Keratinocyte (primary cell): ENCODE results near the gene COG5. TPM values are rescaled to one million over a fixed set of nuclear protein-coding genes. Genes with fewer than 3 reads are reported as not detected.

ENCODE experiments used
- DNase-seq: peaks from one replicate; pipeline ENCODE4 v3.0.0-alpha.2; 2011; ENCODE audit warnings: low read depth, missing footprints, low spot score
- FAIRE-seq: peaks from 2 replicates; lab custom pipeline; 2011; peaks lifted over from hg19 to GRCh38; lab: Jason Lieb, UNC
- H2AFZ ChIP-seq: 2 replicates; pipeline ENCODE4 v1.6.0; 2012; ENCODE audit warnings: low read length, control low read depth, inconsistent platforms; ENCODE audit not compliant: control insufficient read depth
- H3K27ac ChIP-seq: 2 replicates; pipeline ENCODE4 v1.5.1; 2011; ENCODE audit warnings: low read length; ENCODE audit not compliant: control insufficient read depth, insufficient read depth
- H3K27me3 ChIP-seq: 3 replicates; pipeline ENCODE4 v1.6.0; 2011; ENCODE audit warnings: low read length; ENCODE audit not compliant: control insufficient read depth, insufficient read depth; ENCODE audit errors: extremely low read depth
- H3K36me3 ChIP-seq, 2 experiments: 2 replicates in 1 of 2; 3 replicates in 1 of 2; pipeline ENCODE4 v1.5.1; 2011; ENCODE audit warnings: low read length in 2 of 2, mild to moderate bottlenecking in 1 of 2; ENCODE audit not compliant: control insufficient read depth in 2 of 2, insufficient read depth in 2 of 2; ENCODE audit errors: extremely low read depth in 1 of 2
- H3K4me1 ChIP-seq: 3 replicates; pipeline ENCODE4 v1.5.1; 2011; ENCODE audit warnings: low read length; ENCODE audit not compliant: control insufficient read depth, insufficient read depth; ENCODE audit errors: extremely low read depth
- H3K4me2 ChIP-seq: 3 replicates; pipeline ENCODE4 v1.6.0; 2011; ENCODE audit warnings: low read depth, low read length; ENCODE audit not compliant: control insufficient read depth, insufficient read depth; ENCODE audit errors: extremely low read depth
- H3K4me3 ChIP-seq, 3 experiments: fragments of 200-600 bp in 1 of 3; sonication (generic) in 1 of 3; 2 replicates in 2 of 3; 3 replicates in 1 of 3; pipeline ENCODE4 v1.5.1; 2011 to 2016; ENCODE audit warnings: low read length in 3 of 3, mild to moderate bottlenecking in 3 of 3, control low read depth in 2 of 3, inconsistent platforms in 1 of 3, low read depth in 1 of 3, mixed read lengths in 1 of 3, mixed run types in 1 of 3, moderate library complexity in 1 of 3; ENCODE audit not compliant: control insufficient read depth in 2 of 3, insufficient read depth in 2 of 3; ENCODE audit errors: extremely low read depth in 1 of 3
- H3K79me2 ChIP-seq: 2 replicates; pipeline ENCODE4 v1.6.0; 2012; ENCODE audit warnings: low read length; ENCODE audit not compliant: control insufficient read depth, insufficient read depth
- H3K9ac ChIP-seq: 3 replicates; pipeline ENCODE4 v1.6.0; 2011; ENCODE audit warnings: low read length; ENCODE audit not compliant: control insufficient read depth, insufficient read depth; ENCODE audit errors: extremely low read depth
- H3K9me1 ChIP-seq: 3 replicates; pipeline ENCODE4 v1.6.0; 2011; ENCODE audit warnings: low read length; ENCODE audit not compliant: control insufficient read depth, insufficient read depth; ENCODE audit errors: extremely low read depth
- H3K9me3 ChIP-seq: 2 replicates; pipeline ENCODE4 v1.5.1; 2012; ENCODE audit warnings: low read depth, low read length; ENCODE audit not compliant: control insufficient read depth
- H4K20me1 ChIP-seq: 3 replicates; pipeline ENCODE4 v1.6.0; 2011; ENCODE audit warnings: low read length; ENCODE audit not compliant: control insufficient read depth, insufficient read depth; ENCODE audit errors: extremely low read depth
- EZH2 ChIP-seq: IDR thresholded peaks from one replicate; pipeline ENCODE4 v1.6.1; 2012; ENCODE audit warnings: inconsistent platforms, mild to moderate bottlenecking, low read length, moderate library complexity
- dilution Hi-C: fragments of 300-500 bp; cut with MboI; formaldehyde crosslinking; loops from one replicate; pipeline ENCODE4 v1.7.0; 2020; ENCODE audit warnings: low sequenced_read_pairs; ENCODE audit not compliant: extremely low pct_ligation_motif_present
- polyA plus RNA-seq, 5 experiments: library from polyadenylated mRNA; depleted of rRNA in 3 of 5; stranded (reverse) in 3 of 5; stranded (forward) in 1 of 5; unstranded in 1 of 5; fragments of >200 nt; gene quantifications; 1 replicate in 1 of 5; 2 replicates in 3 of 5; 3 replicates in 1 of 5; pipeline versions ENCODE4 v1.2.1 to v1.2.3, GENCODE V29; 2011 to 2012; ENCODE audit warnings: missing spikeins in 2 of 5, low read depth in 1 of 5, low replicate concordance in 1 of 5
- TF ChIP-seq, protein P1 (sequence below), 3 experiments: IDR thresholded peaks in 1 of 3; conservative IDR thresholded peaks in 1 of 3; optimal IDR thresholded peaks in 1 of 3; 2 replicates in 2 of 3; 3 replicates in 1 of 3; pipeline versions ENCODE3 to v1.5.1; 2011; ENCODE audit warnings: low read length in 3 of 3, mild to moderate bottlenecking in 3 of 3, moderate library complexity in 2 of 3, control low read depth in 1 of 3, inconsistent platforms in 1 of 3; ENCODE audit not compliant: insufficient read depth in 2 of 3; ENCODE audit errors: extremely low read depth in 1 of 3

Gene COG5
- polyA plus RNA-seq, 1 donor (not counting 4 experiments of a cell fraction or from before 2014, with no cell fraction given) = 50.7 TPM

- TF ChIP-seq, protein P1, sequence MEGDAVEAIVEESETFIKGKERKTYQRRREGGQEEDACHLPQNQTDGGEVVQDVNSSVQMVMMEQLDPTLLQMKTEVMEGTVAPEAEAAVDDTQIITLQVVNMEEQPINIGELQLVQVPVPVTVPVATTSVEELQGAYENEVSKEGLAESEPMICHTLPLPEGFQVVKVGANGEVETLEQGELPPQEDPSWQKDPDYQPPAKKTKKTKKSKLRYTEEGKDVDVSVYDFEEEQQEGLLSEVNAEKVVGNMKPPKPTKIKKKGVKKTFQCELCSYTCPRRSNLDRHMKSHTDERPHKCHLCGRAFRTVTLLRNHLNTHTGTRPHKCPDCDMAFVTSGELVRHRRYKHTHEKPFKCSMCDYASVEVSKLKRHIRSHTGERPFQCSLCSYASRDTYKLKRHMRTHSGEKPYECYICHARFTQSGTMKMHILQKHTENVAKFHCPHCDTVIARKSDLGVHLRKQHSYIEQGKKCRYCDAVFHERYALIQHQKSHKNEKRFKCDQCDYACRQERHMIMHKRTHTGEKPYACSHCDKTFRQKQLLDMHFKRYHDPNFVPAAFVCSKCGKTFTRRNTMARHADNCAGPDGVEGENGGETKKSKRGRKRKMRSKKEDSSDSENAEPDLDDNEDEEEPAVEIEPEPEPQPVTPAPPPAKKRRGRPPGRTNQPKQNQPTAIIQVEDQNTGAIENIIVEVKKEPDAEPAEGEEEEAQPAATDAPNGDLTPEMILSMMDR (optimal IDR thresholded peaks at IDR 0.05 in 1 of 3, IDR thresholded peaks at IDR 0.05 in 1 of 3, conservative IDR thresholded peaks at IDR 0.05 in 1 of 3; ENCODE audit: extremely low read depth in 1 of 3, insufficient read depth in 2 of 3, low read length in 3 of 3) = no peak
- no peak for TF ChIP-seq EZH2
- no peak overlapping the region for H3K4me3 ChIP-seq
- H4K20me1 ChIP-seq = no peaks in the 10 kb centered on the region
- no peak for DNase-seq
- H3K9me3 ChIP-seq = no peaks in the 10 kb centered on the region
- no peaks in the 10 kb centered on the region for H3K27me3 ChIP-seq
- no peaks in the 10 kb centered on the region for H3K36me3 ChIP-seq
- H3K9me1 ChIP-seq = no peaks in the 10 kb centered on the region
- no peak overlapping the region for H3K9ac ChIP-seq
- no peak overlapping the region for H3K27ac ChIP-seq
- no peaks in the 10 kb centered on the region for H3K4me1 ChIP-seq
- dilution Hi-C loops = no loop called here
- H2AFZ ChIP-seq = no peak overlapping the region
- no peak for FAIRE-seq
- no peaks in the 10 kb centered on the region for H3K79me2 ChIP-seq
- H3K4me2 ChIP-seq = no peak overlapping the region
Observed at GRCh38 chr7:107373354-107373753, 190.4 kb downstream of the COG5 start.

DNA sequence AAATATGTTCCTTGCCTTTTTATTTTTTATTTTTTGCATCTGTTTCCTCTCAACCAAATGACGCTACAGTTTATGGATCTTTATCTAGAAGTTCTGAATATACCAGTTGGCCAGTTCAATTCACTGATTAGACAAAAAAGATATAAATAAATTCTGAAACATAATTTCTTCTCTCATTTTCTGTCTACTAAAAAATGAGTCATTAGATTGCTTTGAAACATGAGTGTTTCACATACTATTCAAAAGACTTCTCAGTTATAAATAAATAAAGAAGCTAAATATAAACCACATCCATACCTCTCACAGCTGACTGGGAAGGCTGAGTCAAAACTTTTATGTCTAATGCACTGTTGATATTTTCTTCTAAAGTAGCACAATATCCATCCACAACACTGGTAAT lies 191.4 kb downstream of the COG5 start:
- no peaks in the 10 kb centered on the region for H3K9me3 ChIP-seq
- H4K20me1 ChIP-seq = no peaks in the 10 kb centered on the region
- H3K27ac ChIP-seq = no peak overlapping the region
- no peaks in the 10 kb centered on the region for H3K36me3 ChIP-seq
- TF ChIP-seq, protein P1 (optimal IDR thresholded peaks at IDR 0.05 in 1 of 3, IDR thresholded peaks at IDR 0.05 in 1 of 3, conservative IDR thresholded peaks at IDR 0.05 in 1 of 3; ENCODE audit: extremely low read depth in 1 of 3, insufficient read depth in 2 of 3, low read length in 3 of 3) = no peak
- TF ChIP-seq EZH2 = no peak
- no peak for DNase-seq
- H3K4me3 ChIP-seq = no peak overlapping the region
- no peak overlapping the region for H3K4me2 ChIP-seq
- H3K9ac ChIP-seq = no peak overlapping the region
- H3K79me2 ChIP-seq = no peaks in the 10 kb centered on the region
- no peaks in the 10 kb centered on the region for H3K27me3 ChIP-seq
- no peak for FAIRE-seq
- H3K9me1 ChIP-seq = no peaks in the 10 kb centered on the region
- no peaks in the 10 kb centered on the region for H3K4me1 ChIP-seq
- dilution Hi-C loops = no loop called here
- no peak overlapping the region for H2AFZ ChIP-seq
